ENCODE measurements around the gene IKZF4. TPM values are rescaled to one million over a fixed set of nuclear protein-coding genes. Genes with fewer than 3 reads are reported as not detected.

Gene IKZF4
- total and polyA plus RNA-seq, 2 donors (not counting 1 experiment from before 2014, with no cell fraction given), result 2.3 to 7.6 TPM

DNA sequence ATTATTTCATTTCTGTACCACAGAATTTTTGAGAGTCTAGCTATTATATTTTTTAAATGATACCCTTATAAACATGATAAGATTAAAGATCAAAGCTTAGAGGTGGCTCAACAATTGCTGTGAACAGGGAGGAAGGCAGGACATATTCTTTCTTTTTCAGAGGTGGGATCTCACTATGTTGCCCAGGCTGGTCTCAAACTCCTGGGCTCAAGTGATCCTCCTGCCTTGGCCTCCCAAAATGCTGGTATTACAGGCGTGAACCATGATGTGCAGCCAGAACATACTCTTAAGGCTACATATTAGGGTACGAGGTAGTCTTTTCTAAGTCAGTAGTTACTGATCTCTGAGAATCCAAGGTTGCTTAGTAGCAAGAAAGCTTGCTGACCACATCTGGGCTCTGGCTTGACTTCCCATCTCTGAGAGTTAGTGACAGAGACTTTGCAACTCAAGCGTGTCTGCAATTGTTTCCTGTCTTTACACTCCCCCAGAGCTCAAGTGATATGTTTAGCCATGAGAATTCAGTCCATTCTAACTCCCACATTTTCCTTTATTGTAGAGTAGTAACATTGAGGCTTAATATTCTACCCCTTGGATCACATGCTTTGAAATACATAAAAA, 38.4 kb upstream of the IKZF4 start:
- peak; percentile 49 for DNase-seq
- intact Hi-C loops (cut with micrococcal nuclease), result no loop called here
- Mint-ChIP-seq H3K27ac (peak overlapping the region; percentile 44), H3K27me3 (no peaks in the 10 kb centered on the region), H3K9me3 (ENCODE audit: insufficient read depth) (no peaks in the 10 kb centered on the region), H3K4me3 (peak overlapping the region; percentile 18), H3K4me1 (peaks cover 22% of the 10 kb centered on the region)
- Histone ChIP-seq H3K4me2 (replicated peaks; ENCODE audit: low read depth, low read length, poor library complexity, severe bottlenecking) (peak overlapping the region; percentile 59), H3K4me3 (ENCODE audit: control extremely low read depth in 1 of 5, extremely low read depth in 1 of 5, insufficient read depth in 1 of 5, low read depth in 2 of 5, low read length in 4 of 5) (no peak overlapping the region), H3K36me3 (replicated peaks in 1 of 2; ENCODE audit: control extremely low read depth in 1 of 2, control insufficient read depth in 1 of 2, extremely low read depth in 1 of 2, insufficient read depth in 2 of 2, low read length in 1 of 2) (peaks cover 4 to 19% of the 10 kb centered on the region in 2 experiments), H3K9me3 (ENCODE audit: control extremely low read depth in 1 of 3, control insufficient read depth in 2 of 3, insufficient read depth in 1 of 3, low read length in 2 of 3) (no peaks in the 10 kb centered on the region), H3K9ac (ENCODE audit: low read length) (peak overlapping the region; percentile 36), H3K4me1 (ENCODE audit: control insufficient read depth in 2 of 2, insufficient read depth in 2 of 2, low read length in 2 of 2) (peaks cover 23% of the 10 kb centered on the region in 2 donors), H3K27ac (ENCODE audit: low read length in 2 of 2) (peak overlapping the region; percentile 3 to 60), H2AFZ (ENCODE audit: insufficient read depth, low read depth, low read length, poor library complexity, severe bottlenecking) (no peak overlapping the region), H3K27me3 (replicated peaks in 1 of 4; ENCODE audit: control extremely low read depth in 1 of 4, control insufficient read depth in 3 of 4, insufficient read depth in 4 of 4, low read length in 3 of 4) (no peaks in the 10 kb centered on the region), H3K79me2 (ENCODE audit: control insufficient read depth, insufficient read depth, low read length) (peaks cover 59% of the 10 kb centered on the region), H4K20me1 (ENCODE audit: control insufficient read depth, insufficient read depth, low read length, poor library complexity, severe bottlenecking) (peaks cover 36% of the 10 kb centered on the region)
- 0% methylated on average over 1 of the region's 3 CpGs for WGBS (ENCODE audit: insufficient coverage)
- ChIA-PET POLR2A (interaction anchor here (0.6 to 1.5 kb wide), 3 partner anchors 8 to 53 kb away, joined by 5 to 7 read pairs (median 5); partner anchors contain the start of gene RAB5B), CTCF (interaction anchor here (0.7 to 2.8 kb wide), 7 partner anchors 9 to 316 kb away, joined by 3 to 19 read pairs (median 3); partner anchors contain the start of gene RAB5B)
- ATAC-seq (ENCODE audit: low read depth), result peak; percentile 76
- TF ChIP-seq, protein P1, sequence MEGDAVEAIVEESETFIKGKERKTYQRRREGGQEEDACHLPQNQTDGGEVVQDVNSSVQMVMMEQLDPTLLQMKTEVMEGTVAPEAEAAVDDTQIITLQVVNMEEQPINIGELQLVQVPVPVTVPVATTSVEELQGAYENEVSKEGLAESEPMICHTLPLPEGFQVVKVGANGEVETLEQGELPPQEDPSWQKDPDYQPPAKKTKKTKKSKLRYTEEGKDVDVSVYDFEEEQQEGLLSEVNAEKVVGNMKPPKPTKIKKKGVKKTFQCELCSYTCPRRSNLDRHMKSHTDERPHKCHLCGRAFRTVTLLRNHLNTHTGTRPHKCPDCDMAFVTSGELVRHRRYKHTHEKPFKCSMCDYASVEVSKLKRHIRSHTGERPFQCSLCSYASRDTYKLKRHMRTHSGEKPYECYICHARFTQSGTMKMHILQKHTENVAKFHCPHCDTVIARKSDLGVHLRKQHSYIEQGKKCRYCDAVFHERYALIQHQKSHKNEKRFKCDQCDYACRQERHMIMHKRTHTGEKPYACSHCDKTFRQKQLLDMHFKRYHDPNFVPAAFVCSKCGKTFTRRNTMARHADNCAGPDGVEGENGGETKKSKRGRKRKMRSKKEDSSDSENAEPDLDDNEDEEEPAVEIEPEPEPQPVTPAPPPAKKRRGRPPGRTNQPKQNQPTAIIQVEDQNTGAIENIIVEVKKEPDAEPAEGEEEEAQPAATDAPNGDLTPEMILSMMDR (IDR thresholded peaks at IDR 0.05), result no peak
- no peak for TF ChIP-seq EZH2 (IDR thresholded peaks at IDR 0.05; ENCODE audit: borderline replicate concordance, insufficient read depth, low read depth, low read length, poor library complexity, severe bottlenecking)

DNA sequence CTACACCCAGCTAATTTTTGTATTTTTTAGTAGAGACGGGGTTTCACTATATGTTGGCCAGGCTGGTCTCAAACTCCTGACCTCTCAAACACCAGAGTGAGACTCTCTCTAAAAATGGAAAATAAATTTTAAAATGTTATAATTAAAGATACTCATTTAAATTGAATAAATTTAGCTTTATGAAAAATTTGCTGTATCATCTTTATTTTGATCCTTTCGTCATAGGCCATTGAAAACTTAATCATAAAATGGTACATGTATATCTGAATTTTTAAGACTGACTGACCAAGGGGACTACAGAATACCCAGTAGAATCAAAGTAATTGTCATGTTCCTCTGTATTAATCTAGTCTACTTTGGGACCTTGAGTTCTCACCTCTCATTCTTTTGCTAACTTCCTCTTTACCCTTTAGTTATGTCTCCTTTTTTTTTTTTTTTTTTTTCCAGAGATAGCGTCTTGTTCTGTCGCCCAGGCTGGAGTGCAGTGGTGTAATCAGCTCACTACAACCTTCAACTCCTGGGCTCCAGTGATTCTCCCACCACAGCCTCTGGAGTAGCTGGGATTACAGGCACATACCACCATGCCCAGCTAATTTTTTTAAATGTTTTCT, 37.5 kb upstream of the IKZF4 start:
- ChIA-PET POLR2A (interaction anchor here (0.7 to 1.5 kb wide), 3 partner anchors 11 to 653 kb away, joined by 5 to 6 read pairs (median 5); no protein-coding TSS in a partner anchor), CTCF (interaction anchor here (0.9 to 2.8 kb wide), 4 partner anchors 11 to 58 kb away, joined by 3 to 19 read pairs (median 5); no protein-coding TSS in a partner anchor)
- Mint-ChIP-seq H3K4me1 (peaks cover 22% of the 10 kb centered on the region), H3K27ac (peak overlapping the region; percentile 75), H3K9me3 (ENCODE audit: insufficient read depth) (no peaks in the 10 kb centered on the region), H3K27me3 (no peaks in the 10 kb centered on the region), H3K4me3 (peak overlapping the region; percentile 61)
- 0% methylated on average over 2 of the region's 4 CpGs for WGBS (ENCODE audit: insufficient coverage)
- no peak overlapping the region for H2AFZ ChIP-seq (ENCODE audit: insufficient read depth, low read depth, low read length, poor library complexity, severe bottlenecking)
- H3K36me3 ChIP-seq (replicated peaks in 1 of 2; ENCODE audit: control extremely low read depth in 1 of 2, control insufficient read depth in 1 of 2, extremely low read depth in 1 of 2, insufficient read depth in 2 of 2, low read length in 1 of 2), result peaks cover 4 to 23% of the 10 kb centered on the region in 2 experiments
- H4K20me1 ChIP-seq (ENCODE audit: control insufficient read depth, insufficient read depth, low read length, poor library complexity, severe bottlenecking), result peaks cover 29% of the 10 kb centered on the region
- no peaks in the 10 kb centered on the region for H3K27me3 ChIP-seq (replicated peaks in 1 of 4; ENCODE audit: control extremely low read depth in 1 of 4, control insufficient read depth in 3 of 4, insufficient read depth in 4 of 4, low read length in 3 of 4)
- intact Hi-C loops (cut with micrococcal nuclease), result no loop called here
- H3K4me1 ChIP-seq (ENCODE audit: control insufficient read depth in 2 of 2, insufficient read depth in 2 of 2, low read length in 2 of 2), result peaks cover 23% of the 10 kb centered on the region in 2 donors
- H3K27ac ChIP-seq (ENCODE audit: low read length in 2 of 2), result peak overlapping the region in 1 of 2 donors; percentile 60
- no peaks in the 10 kb centered on the region for H3K9me3 ChIP-seq (ENCODE audit: control extremely low read depth in 1 of 3, control insufficient read depth in 2 of 3, insufficient read depth in 1 of 3, low read length in 2 of 3)
- H3K79me2 ChIP-seq (ENCODE audit: control insufficient read depth, insufficient read depth, low read length), result peaks cover 50% of the 10 kb centered on the region
- DNase-seq (peak; percentile 44), ATAC-seq (ENCODE audit: low read depth) (peak; percentile 51)
- H3K9ac ChIP-seq (ENCODE audit: low read length), result no peak overlapping the region
- no peak overlapping the region for H3K4me3 ChIP-seq (ENCODE audit: control extremely low read depth in 1 of 5, extremely low read depth in 1 of 5, insufficient read depth in 1 of 5, low read depth in 2 of 5, low read length in 4 of 5)
- H3K4me2 ChIP-seq (replicated peaks; ENCODE audit: low read depth, low read length, poor library complexity, severe bottlenecking), result peak overlapping the region; percentile 57
- TF ChIP-seq EZH2 (IDR thresholded peaks at IDR 0.05; ENCODE audit: borderline replicate concordance, insufficient read depth, low read depth, low read length, poor library complexity, severe bottlenecking), result no peak
- TF ChIP-seq, protein P1 (IDR thresholded peaks at IDR 0.05), result no peak
